CD14-positive monocyte (primary cell): ENCODE measurements around the gene JOSD2. TPM values are rescaled to one million over a fixed set of nuclear protein-coding genes. Genes with fewer than 3 reads are reported as not detected.

Source experiments
- DNase-seq, 3 donors: peaks; one replicate each; pipeline ENCODE4 v3.0.0-alpha.2; 2011 to 2022
- H2AFZ ChIP-seq: 2 replicates; pipeline ENCODE4 v1.6.0; 2012; ENCODE audit warnings: mild to moderate bottlenecking, low read depth, low read length, inconsistent platforms; ENCODE audit not compliant: insufficient read depth, poor library complexity, severe bottlenecking
- H3K27ac ChIP-seq, 2 donors: 1 replicate in 1 of 2; 2 replicates in 1 of 2; pipeline ENCODE4 v1.5.1; 2012 to 2013; ENCODE audit warnings: low read length in 2 of 2, control low read depth in 1 of 2, inconsistent platforms in 1 of 2, low read depth in 1 of 2, mild to moderate bottlenecking in 1 of 2
- H3K27me3 ChIP-seq, 2 donors: one replicate each; pipeline versions ENCODE4 v1.6.0 to v1.6.1; 2011 to 2013; ENCODE audit warnings: low read length in 2 of 2; ENCODE audit not compliant: control insufficient read depth in 2 of 2, insufficient read depth in 2 of 2
- H3K36me3 ChIP-seq, 2 donors: replicated peaks in 1 of 2; 1 replicate in 1 of 2; 2 replicates in 1 of 2; pipeline versions ENCODE4 v1.5.1 to v1.6.1; 2012 to 2013; ENCODE audit warnings: low read length in 2 of 2, control low read depth in 1 of 2, inconsistent platforms in 1 of 2, mild to moderate bottlenecking in 1 of 2; ENCODE audit not compliant: insufficient read depth in 2 of 2, control insufficient read depth in 1 of 2
- H3K4me1 ChIP-seq, 2 donors: 1 replicate in 1 of 2; 2 replicates in 1 of 2; pipeline versions ENCODE4 v1.5.1 to v1.6.1; 2012 to 2013; ENCODE audit warnings: low read length in 2 of 2, control low read depth in 1 of 2, inconsistent platforms in 1 of 2, mild to moderate bottlenecking in 1 of 2, moderate library complexity in 1 of 2; ENCODE audit not compliant: insufficient read depth in 2 of 2, control insufficient read depth in 1 of 2
- H3K4me2 ChIP-seq: replicated peaks from 2 replicates; pipeline ENCODE3; 2012; ENCODE audit warnings: low read length, moderate library complexity, mild to moderate bottlenecking; ENCODE audit not compliant: poor library complexity, severe bottlenecking; ENCODE audit errors: extremely low read depth
- H3K4me3 ChIP-seq, 3 experiments: fragments of 200-600 bp in 1 of 3; sonication (generic) in 1 of 3; replicated peaks in 1 of 3; 1 replicate in 2 of 3; 2 replicates in 1 of 3; pipeline ENCODE4 v1.5.1; 2011 to 2013; ENCODE audit warnings: low read length in 3 of 3, mild to moderate bottlenecking in 3 of 3, control low read depth in 2 of 3, low read depth in 2 of 3, inconsistent platforms in 1 of 3, moderate library complexity in 1 of 3
- H3K79me2 ChIP-seq: 2 replicates; pipeline ENCODE4 v1.6.0; 2012; ENCODE audit warnings: mild to moderate bottlenecking, control low read depth, inconsistent platforms, low read length, moderate library complexity; ENCODE audit not compliant: insufficient read depth
- H3K9ac ChIP-seq: 2 replicates; pipeline ENCODE4 v1.6.0; 2017; ENCODE audit warnings: low read length, mild to moderate bottlenecking; ENCODE audit not compliant: insufficient read depth, poor library complexity, severe bottlenecking
- H3K9me3 ChIP-seq, 2 donors: replicated peaks in 1 of 2; 1 replicate in 1 of 2; 2 replicates in 1 of 2; pipeline versions ENCODE4 v1.5.1 to v1.6.1; 2012 to 2013; ENCODE audit warnings: low read length in 2 of 2, control low read depth in 1 of 2; ENCODE audit not compliant: control insufficient read depth in 1 of 2, insufficient read depth in 1 of 2
- H4K20me1 ChIP-seq: 2 replicates; pipeline ENCODE4 v1.6.0; 2012; ENCODE audit warnings: mild to moderate bottlenecking, low read length, control low read depth, moderate library complexity; ENCODE audit not compliant: insufficient read depth
- H3K27ac Mint-ChIP-seq, 7 donors: one replicate each; pipeline ENCODE4 v1.8.0; 2020; ENCODE audit warnings: mild to moderate bottlenecking in 7 of 7, mixed read lengths in 7 of 7, moderate library complexity in 6 of 7, inconsistent platforms in 2 of 7
- H3K27me3 Mint-ChIP-seq, 3 donors: one replicate each; pipeline ENCODE4 v1.8.0; 2021 to 2022; ENCODE audit warnings: low read depth in 3 of 3, mild to moderate bottlenecking in 3 of 3, mixed read lengths in 3 of 3, moderate library complexity in 3 of 3, inconsistent platforms in 1 of 3
- H3K36me3 Mint-ChIP-seq, 2 donors: one replicate each; pipeline ENCODE4 v1.8.0; 2020; ENCODE audit warnings: mixed read lengths in 2 of 2, inconsistent platforms in 1 of 2, mild to moderate bottlenecking in 1 of 2
- H3K4me1 Mint-ChIP-seq: one replicate; pipeline ENCODE4 v1.8.0; 2020; ENCODE audit warnings: mild to moderate bottlenecking, mixed read lengths
- H3K4me3 Mint-ChIP-seq, 2 donors: one replicate each; pipeline ENCODE4 v1.8.0; 2020; ENCODE audit warnings: mild to moderate bottlenecking in 2 of 2, mixed read lengths in 2 of 2, moderate library complexity in 1 of 2
- H3K9me3 Mint-ChIP-seq, 7 donors: one replicate each; pipeline ENCODE4 v1.8.0; 2020 to 2022; ENCODE audit warnings: mixed read lengths in 7 of 7, mild to moderate bottlenecking in 6 of 7, moderate library complexity in 6 of 7, inconsistent platforms in 2 of 7
- CTCF ChIP-seq: fragments of 200-600 bp; IDR thresholded peaks from one replicate; pipeline ENCODE4 v1.8.0; 2022; ENCODE audit warnings: antibody characterized with exemption, mild to moderate bottlenecking
- WGBS: methylation state at CpG from one replicate; pipeline ENCODE4 v1.1.5; 2013; ENCODE audit warnings: missing lambda C conversion rate; ENCODE audit not compliant: insufficient coverage; 5-methylcytosine and 5-hydroxymethylcytosine counted together
- intact Hi-C, 2 donors: fragments of 100-400 bp; cut with micrococcal nuclease; formaldehyde crosslinking; loops; one replicate each; pipeline versions ENCODE4 v1.15.0 to v1.15.1; 2023
- polyA plus RNA-seq, 3 donors: library from polyadenylated mRNA; depleted of rRNA in 1 of 3; unstranded in 2 of 3; stranded (reverse) in 1 of 3; fragments of 300-500 nt in 2 of 3; fragments of >200 nt in 1 of 3; fragmentation: Illumina TruSeq in 2 of 3; gene quantifications; 1 replicate in 2 of 3; 2 replicates in 1 of 3; pipeline ENCODE4 v1.2.3, GENCODE V29; 2012 to 2021

JOSD2 gene
- polyA plus RNA-seq, 3 donors = 33.0 to 43.0 (median 37.2) TPM

- peak within 1 kb of the TSS; percentile 90 to 96 (median 93) for H3K27ac Mint-ChIP-seq
- peak within 1 kb of the TSS; percentile 98 to 99 for H3K4me3 Mint-ChIP-seq
- 5% methylated on average over 58 of the region's 58 CpGs for WGBS
- peak; percentile 85 to 93 (median 92) for DNase-seq
- H3K9me3 Mint-ChIP-seq = peaks cover 0 to 13% (median 2%) of the 10 kb centered on the region in 7 donors
- Histone ChIP-seq H3K4me3 (peak within 1 kb of the TSS; percentile 64 to 98 (median 97)), H3K27ac (peak within 1 kb of the TSS; percentile 70 to 86), H3K4me2 (peak within 1 kb of the TSS; percentile 87), H2AFZ (peak within 1 kb of the TSS; percentile 95), H3K27me3 (no peaks in the 10 kb centered on the region), H3K9me3 (no peaks in the 10 kb centered on the region), H3K4me1 (peaks cover 11 to 12% of the 10 kb centered on the region in 2 donors), H3K36me3 (peaks cover 26 to 37% of the 10 kb centered on the region in 2 donors), H4K20me1 (peaks cover 32% of the 10 kb centered on the region), H3K79me2 (peaks cover 29% of the 10 kb centered on the region), H3K9ac (peak within 1 kb of the TSS; percentile 92)
- peaks cover 14% of the 10 kb centered on the region for H3K4me1 Mint-ChIP-seq
- no peak for TF ChIP-seq CTCF
- peaks cover 0 to 6% (median 6%) of the 10 kb centered on the region in 3 donors for H3K27me3 Mint-ChIP-seq
- intact Hi-C loops = loop anchor here (1.0 to 2.0 kb wide), 2 partner anchors 34 to 35 kb away; partner anchors contain the start of gene JOSD2 (in 2 of the 2)
- peaks cover 29 to 40% of the 10 kb centered on the region in 2 donors for H3K36me3 Mint-ChIP-seq
These were observed 34.6 kb downstream of the JOSD2 start, which contains the start of the genes EMC10 and GARIN5A for GRCh38 chr19:50476224-50476906. Gene EMC10 (plus strand): TSS chr19:50476507. CDS start chr19:50476545, 38 bp downstream. Gene GARIN5A (minus strand): TSS chr19:50476848. CDS start chr19:50476388, 460 bp downstream.

DNA sequence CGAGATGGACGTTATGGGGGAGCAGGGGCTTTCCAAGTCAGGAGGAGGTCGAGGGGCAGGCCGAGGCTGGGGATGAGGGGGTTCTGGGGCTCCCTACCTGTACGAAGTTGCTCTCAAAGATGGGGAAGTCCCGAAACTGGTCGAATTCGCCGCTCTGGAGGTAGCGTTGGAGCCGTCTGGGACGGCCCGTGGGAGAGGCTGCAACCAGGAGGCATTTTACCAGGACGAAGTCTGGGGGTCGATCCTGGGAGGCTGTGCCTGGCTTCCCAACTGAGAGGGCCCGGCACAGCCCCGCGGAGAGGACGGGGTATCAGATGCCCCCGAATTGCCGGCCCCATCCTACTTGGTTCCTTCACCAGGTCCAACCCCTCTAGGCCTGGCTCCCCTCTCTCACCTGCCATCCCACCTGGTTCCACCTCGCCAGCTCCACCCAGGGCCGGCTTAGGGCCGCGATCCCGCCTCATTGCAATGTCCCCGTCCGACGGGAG, 35.2 kb downstream of the JOSD2 start:
- Histone ChIP-seq H2AFZ (no peak overlapping the region), H3K9ac (no peak overlapping the region), H3K27me3 (no peaks in the 10 kb centered on the region), H3K79me2 (peaks cover 29% of the 10 kb centered on the region), H4K20me1 (peaks cover 32% of the 10 kb centered on the region), H3K9me3 (no peaks in the 10 kb centered on the region), H3K36me3 (peaks cover 20 to 31% of the 10 kb centered on the region in 2 donors), H3K27ac (no peak overlapping the region), H3K4me3 (peak overlapping the region in 1 of 3 experiments; percentile 98), H3K4me2 (no peak overlapping the region), H3K4me1 (peaks cover 11 to 12% of the 10 kb centered on the region in 2 donors)
- H3K36me3 Mint-ChIP-seq = peaks cover 23 to 34% of the 10 kb centered on the region in 2 donors
- H3K4me3 Mint-ChIP-seq = peak overlapping the region; percentile 83 to 98
- peaks cover 0 to 8% (median 6%) of the 10 kb centered on the region in 3 donors for H3K27me3 Mint-ChIP-seq
- peaks cover 14% of the 10 kb centered on the region for H3K4me1 Mint-ChIP-seq
- H3K27ac Mint-ChIP-seq = peak overlapping the region in 6 of 7 donors; percentile 40 to 90 (median 70)
- intact Hi-C loops = loop anchor here (1.0 to 2.0 kb wide), 2 partner anchors 35 to 36 kb away; partner anchors contain the start of gene JOSD2 (in 2 of the 2)
- DNase-seq = no peak
- 81% methylated on average over 24 of the region's 29 CpGs for WGBS
- no peak for TF ChIP-seq CTCF
- H3K9me3 Mint-ChIP-seq = peaks cover 0 to 13% (median 0%) of the 10 kb centered on the region in 7 donors
